Right atrium auricular region (tissue), 2 donors: ENCODE data around the gene ULK3. TPM values are rescaled to one million over a fixed set of nuclear protein-coding genes. Genes with fewer than 3 reads are reported as not detected.
A peak's percentile ranks its signal among the peaks of the same experiment; 100 is the strongest.

ENCODE experiments used
- DNase-seq: peaks from one replicate; pipeline ENCODE4 v3.0.0-alpha.2; 2019; ENCODE audit warnings: low spot score
- H3K27ac ChIP-seq, 2 donors: fragments of 200-600 bp; sonication (generic); 1 replicate in 1 of 2; 2 replicates in 1 of 2; pipeline ENCODE4 v1.5.1; 2016 to 2019
- H3K27me3 ChIP-seq, 2 donors: fragments of 200-600 bp; sonication (generic); one replicate each; pipeline versions ENCODE4 v1.5.1 to v1.6.0; 2017 to 2019
- H3K36me3 ChIP-seq: fragments of 200-600 bp; sonication (generic); one replicate; pipeline ENCODE4 v1.5.1; 2016
- H3K4me1 ChIP-seq, 2 donors: fragments of 200-600 bp; sonication (generic); one replicate each; pipeline versions ENCODE4 v1.5.1 to v1.6.0; 2017 to 2019
- H3K4me3 ChIP-seq, 2 donors: fragments of 200-600 bp; sonication (generic); 1 replicate in 1 of 2; 2 replicates in 1 of 2; pipeline ENCODE4 v1.5.1; 2017 to 2019; ENCODE audit warnings: mild to moderate bottlenecking in 1 of 2, moderate library complexity in 1 of 2
- H3K9me3 ChIP-seq, 2 donors: fragments of 200-600 bp; sonication (generic); one replicate each; pipeline ENCODE4 v1.5.1; 2019
- microRNA-seq, 2 donors: library from miRNA; unstranded; fragments of <30 nt; microRNA quantifications; one replicate each; pipeline ENCODE4, GENCODE V29; 2016 to 2017; ENCODE audit warnings: borderline number of aligned reads in 2 of 2, borderline replicate concordance in 1 of 2
- total RNA-seq, 2 donors: library from RNA; depleted of rRNA; stranded (reverse); fragments of >200 nt; gene quantifications; one replicate each; pipeline ENCODE4 v1.1.0, GENCODE V29; 2016
- TF ChIP-seq, protein P1 (sequence below), 2 donors: fragments of 200-600 bp; sonication (generic); IDR thresholded peaks; one replicate each; pipeline ENCODE4 v1.5.1; 2019; ENCODE audit warnings: antibody characterized with exemption in 2 of 2

Gene ULK3
- total RNA-seq, 2 donors from 2014 or later: 38.1 to 42.9 TPM

DNA sequence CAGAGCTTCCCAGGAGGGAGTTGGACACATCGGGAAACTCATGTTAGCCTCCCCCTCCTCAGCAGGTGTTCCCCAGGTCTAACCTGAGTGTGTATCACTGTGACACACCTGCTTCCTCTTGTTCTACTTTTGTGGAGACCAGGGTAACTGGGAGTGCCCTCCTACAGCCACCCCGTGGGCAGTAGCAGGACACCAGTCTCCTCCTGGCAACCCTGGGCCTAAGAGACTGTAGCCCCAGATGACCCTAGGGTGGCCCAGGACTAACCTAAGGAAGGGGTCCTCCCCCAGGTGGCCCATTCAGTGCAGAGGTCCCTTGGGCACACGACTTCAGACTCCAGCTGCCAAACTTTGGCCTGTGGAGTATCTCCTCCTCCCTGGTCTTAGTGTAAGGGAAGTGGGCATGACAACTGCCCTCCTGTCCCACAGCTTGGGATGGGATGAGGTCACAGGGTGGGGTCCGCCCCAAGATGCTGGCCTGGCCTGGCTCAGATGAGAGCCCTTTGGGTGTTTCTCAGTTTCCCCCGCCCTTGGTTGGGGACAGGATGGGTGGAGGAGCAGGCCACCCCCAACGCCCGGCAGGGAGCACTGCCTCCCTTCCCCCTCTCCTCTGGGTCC, 56.3 kb downstream of the ULK3 start:
- H3K27ac ChIP-seq: peak overlapping the region; percentile 91 to 92
- no peaks in the 10 kb centered on the region for H3K36me3 ChIP-seq
- H3K9me3 ChIP-seq: no peaks in the 10 kb centered on the region
- no peak overlapping the region for H3K4me3 ChIP-seq
- TF ChIP-seq, protein P1, sequence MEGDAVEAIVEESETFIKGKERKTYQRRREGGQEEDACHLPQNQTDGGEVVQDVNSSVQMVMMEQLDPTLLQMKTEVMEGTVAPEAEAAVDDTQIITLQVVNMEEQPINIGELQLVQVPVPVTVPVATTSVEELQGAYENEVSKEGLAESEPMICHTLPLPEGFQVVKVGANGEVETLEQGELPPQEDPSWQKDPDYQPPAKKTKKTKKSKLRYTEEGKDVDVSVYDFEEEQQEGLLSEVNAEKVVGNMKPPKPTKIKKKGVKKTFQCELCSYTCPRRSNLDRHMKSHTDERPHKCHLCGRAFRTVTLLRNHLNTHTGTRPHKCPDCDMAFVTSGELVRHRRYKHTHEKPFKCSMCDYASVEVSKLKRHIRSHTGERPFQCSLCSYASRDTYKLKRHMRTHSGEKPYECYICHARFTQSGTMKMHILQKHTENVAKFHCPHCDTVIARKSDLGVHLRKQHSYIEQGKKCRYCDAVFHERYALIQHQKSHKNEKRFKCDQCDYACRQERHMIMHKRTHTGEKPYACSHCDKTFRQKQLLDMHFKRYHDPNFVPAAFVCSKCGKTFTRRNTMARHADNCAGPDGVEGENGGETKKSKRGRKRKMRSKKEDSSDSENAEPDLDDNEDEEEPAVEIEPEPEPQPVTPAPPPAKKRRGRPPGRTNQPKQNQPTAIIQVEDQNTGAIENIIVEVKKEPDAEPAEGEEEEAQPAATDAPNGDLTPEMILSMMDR (IDR thresholded peaks at IDR 0.05): no peak
- DNase-seq: no peak
- H3K27me3 ChIP-seq: no peaks in the 10 kb centered on the region
- peaks cover 0 to 93% of the 10 kb centered on the region in 2 donors for H3K4me1 ChIP-seq

Small RNAs within 50 kb of the gene (microRNA-seq; reads per million reads assigned to microRNA genes)
- gene MIR4513 (0 reads per million in 2 donors), gene MIR6882 (0 to 3.5 reads per million in 2 donors)

Other genes with a start within 250 kb of the ULK3 start
- 10 to 100 TPM; 52.8 to 59.2 TPM for gene CLK3, start 227.3 kb downstream of the ULK3 start, total RNA-seq
- gene EDC3, start 147.1 kb downstream of the ULK3 start, total RNA-seq: 1 to 10 TPM; 8.0 to 8.3 TPM
- 1 to 10 TPM in 1 of 2 donors, not detected in 1; 1.0 TPM for gene CYP1A1, start 117.6 kb downstream of the ULK3 start, total RNA-seq
- gene CYP1A2, start 94.3 kb downstream of the ULK3 start, total RNA-seq: not detected
- gene CSK, start 61.1 kb downstream of the ULK3 start, total RNA-seq: 10 to 100 TPM; 25.6 to 26.8 TPM
- gene LMAN1L, start 30.3 kb downstream of the ULK3 start, total RNA-seq: 10 to 100 TPM; 13.8 to 88.7 TPM
- 10 to 100 TPM in 1 of 2 donors, 1 to 10 TPM in 1; 1.1 to 10.8 TPM for gene CPLX3, start 16.5 kb downstream of the ULK3 start, total RNA-seq
- 10 to 100 TPM; 72.3 to 80.9 TPM for gene SCAMP2, start 30.2 kb upstream of the ULK3 start, total RNA-seq
- 100 to 1,000 TPM in 1 of 2 donors, 10 to 100 TPM in 1; 59.3 to 131 TPM for gene MPI, start 46.9 kb upstream of the ULK3 start, total RNA-seq
- gene FAM219B, start 63.7 kb upstream of the ULK3 start, total RNA-seq: 10 to 100 TPM; 46.9 to 53.3 TPM
- 100 to 1,000 TPM; 399 to 869 TPM for gene COX5A, start 94.9 kb upstream of the ULK3 start, total RNA-seq
- 1 to 10 TPM; 4.3 to 9.4 TPM for gene RPP25, start 113.6 kb upstream of the ULK3 start, total RNA-seq
- 1 to 10 TPM; 4.0 to 7.5 TPM for gene SCAMP5, start 152.4 kb upstream of the ULK3 start, total RNA-seq
- 10 to 100 TPM; 10.6 to 11.5 TPM for gene PPCDC, start 180.4 kb upstream of the ULK3 start, total RNA-seq